GM20000 (cell line): Measurements from ENCODE around the gene CACNA1S.

Experiments
- DNase-seq: peaks from one replicate; pipeline ENCODE4 v3.0.0; 2012; ENCODE audit warnings: low spot score
- CTCF ChIP-seq: IDR thresholded peaks from 2 replicates; pipeline ENCODE4 v1.5.1; 2012; ENCODE audit warnings: mild to moderate bottlenecking, control low read depth; ENCODE audit errors: extremely low read depth, missing control alignments

Gene CACNA1S

GRCh38 chr1:201139306-201139705 lies 27.1 kb upstream of the CACNA1S start:
- no peak for TF ChIP-seq CTCF
- DNase-seq, result no peak

DNA sequence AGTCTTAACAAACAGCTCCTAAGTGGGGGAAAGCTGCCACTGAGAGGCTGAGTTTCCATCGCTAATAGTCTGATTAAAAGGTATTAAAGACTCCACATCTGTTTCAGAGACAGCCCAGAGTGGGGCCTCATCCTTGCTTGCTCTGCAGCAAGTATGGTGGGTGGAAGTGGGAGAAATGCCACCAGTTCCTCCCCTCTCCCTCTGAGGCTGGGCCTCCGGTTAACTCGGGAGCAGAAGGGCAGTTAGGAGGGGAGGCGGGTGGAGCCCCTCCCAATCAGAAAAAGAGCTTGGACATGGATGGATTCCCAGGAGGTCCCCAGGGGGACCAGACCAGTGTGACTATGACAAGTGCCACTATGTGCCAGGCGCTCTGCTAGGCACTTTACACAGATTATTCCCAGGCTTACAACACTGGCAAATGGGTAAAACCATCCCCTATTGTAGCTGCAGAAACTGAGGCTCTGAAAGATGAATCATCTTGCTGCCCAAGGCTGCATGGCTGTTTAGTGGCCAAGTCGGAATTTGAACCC lies 26.1 kb upstream of the CACNA1S start:
- DNase-seq, result no peak
- TF ChIP-seq CTCF, result no peak

DNA sequence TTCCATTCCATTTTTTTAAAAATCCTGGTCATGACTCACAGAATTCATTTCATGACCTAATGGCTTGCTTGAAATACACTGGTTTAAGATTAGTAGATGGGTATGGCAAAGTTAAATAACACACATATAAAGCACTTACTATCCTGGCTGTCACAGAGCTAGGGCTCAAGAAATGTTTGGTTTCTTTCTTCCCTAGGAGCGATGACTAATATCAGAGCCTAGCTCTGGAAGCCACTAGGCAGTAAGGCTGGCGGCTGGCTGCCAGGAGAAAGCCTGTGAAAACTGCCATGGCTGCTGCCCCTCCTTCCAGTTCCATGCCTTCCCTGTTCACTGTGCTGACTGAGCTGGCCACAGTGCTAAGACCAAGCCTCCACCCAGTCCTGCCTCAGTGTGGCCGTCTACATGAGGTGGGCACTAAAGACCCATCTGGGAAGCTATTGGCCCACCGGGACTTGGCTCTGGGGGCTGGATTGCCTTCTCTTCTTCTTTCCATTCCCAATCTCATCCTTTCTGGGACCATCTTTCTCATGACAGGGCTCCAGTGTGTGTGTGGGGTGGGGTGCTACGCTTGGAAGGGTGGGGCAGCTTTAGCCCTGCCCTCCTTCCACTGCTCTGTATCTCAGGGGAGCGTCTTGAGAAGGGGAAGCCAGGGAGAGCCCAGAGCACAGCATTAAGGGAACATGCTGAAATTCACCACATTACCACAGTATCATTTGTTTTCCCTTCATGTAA lies 25.5 kb upstream of the CACNA1S start:
- no peak for DNase-seq
- TF ChIP-seq CTCF, result no peak

DNA sequence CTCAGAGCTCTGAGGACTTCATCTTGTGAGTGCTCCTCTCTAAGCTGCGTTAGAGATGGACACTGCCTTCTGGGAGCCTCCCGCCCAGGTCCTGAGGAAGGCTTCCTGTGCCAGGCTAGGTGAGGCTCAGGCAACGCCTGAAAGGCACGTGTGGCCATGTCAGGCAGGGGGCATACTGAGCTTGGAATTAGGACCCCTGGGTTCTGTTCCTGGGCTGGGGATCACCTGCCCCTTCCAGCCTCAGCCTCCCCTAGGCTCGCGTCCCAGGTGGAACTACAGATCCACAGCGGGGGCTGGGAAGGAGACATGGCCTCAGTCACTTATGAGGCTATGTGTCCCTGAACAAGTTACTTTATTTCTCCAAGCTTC lies 24.8 kb upstream of the CACNA1S start:
- DNase-seq, result no peak
- no peak for TF ChIP-seq CTCF

- no peak for TF ChIP-seq CTCF
- no peak for DNase-seq
These were observed 24.3 kb upstream of the CACNA1S start for GRCh38 chr1:201136355-201137023.

DNA sequence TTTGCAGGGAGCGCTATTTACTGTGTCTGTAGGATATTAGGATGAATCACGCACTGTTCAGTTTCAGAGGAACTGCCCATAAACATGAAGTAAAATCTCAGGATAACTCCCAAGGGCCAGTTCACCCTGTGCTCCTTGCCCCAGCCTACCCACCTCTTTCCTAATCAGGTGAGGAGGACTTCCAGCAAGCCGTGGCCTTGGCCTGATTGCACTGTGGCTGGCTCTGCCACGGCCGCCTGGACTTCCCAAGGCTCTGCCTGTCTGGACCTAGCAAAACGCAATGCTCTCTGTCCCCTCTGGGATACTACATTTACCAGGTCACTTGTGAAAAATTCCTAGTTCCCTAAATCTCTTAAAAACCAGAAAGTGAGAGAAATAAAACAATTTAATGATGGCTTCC lies 22.2 kb upstream of the CACNA1S start:
- TF ChIP-seq CTCF, result no peak
- no peak for DNase-seq

DNA sequence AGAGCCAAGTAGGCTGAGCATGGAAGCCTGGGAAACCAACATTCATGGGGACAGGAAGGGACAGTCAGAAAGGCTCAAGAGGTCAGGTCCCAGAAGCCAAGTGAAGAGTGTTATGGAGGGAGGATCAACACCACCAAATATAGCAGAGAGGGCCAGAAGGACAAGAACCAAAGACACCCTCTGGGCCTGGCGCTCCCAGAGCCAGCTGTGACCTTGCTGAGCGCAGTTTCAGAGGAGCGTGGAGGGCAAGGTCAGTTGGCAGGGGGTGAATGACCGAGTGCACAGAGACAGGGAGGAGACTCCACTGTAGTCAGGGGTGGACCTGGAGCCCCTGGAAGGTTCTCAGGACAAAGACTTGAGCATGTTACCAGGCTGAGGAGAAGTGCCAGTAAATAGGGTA lies 19.2 kb upstream of the CACNA1S start:
- TF ChIP-seq CTCF, result no peak
- DNase-seq, result no peak
